ENCODE measurements around the gene MACO1.

GRCh38 chr1:25519624-25520023 is 88.9 kb downstream of the MACO1 start:
- TF ChIP-seq TEAD4 (IDR thresholded peaks at IDR 0.05) (no peak), EP300 (IDR thresholded peaks at IDR 0.05; ENCODE audit: borderline replicate concordance) (no peak)
- TF ChIP-seq, protein P1, sequence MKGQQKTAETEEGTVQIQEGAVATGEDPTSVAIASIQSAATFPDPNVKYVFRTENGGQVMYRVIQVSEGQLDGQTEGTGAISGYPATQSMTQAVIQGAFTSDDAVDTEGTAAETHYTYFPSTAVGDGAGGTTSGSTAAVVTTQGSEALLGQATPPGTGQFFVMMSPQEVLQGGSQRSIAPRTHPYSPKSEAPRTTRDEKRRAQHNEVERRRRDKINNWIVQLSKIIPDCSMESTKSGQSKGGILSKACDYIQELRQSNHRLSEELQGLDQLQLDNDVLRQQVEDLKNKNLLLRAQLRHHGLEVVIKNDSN (IDR thresholded peaks at IDR 0.05) = no peak
